ENCODE results near the gene ZNF512.

Gene ZNF512

DNA sequence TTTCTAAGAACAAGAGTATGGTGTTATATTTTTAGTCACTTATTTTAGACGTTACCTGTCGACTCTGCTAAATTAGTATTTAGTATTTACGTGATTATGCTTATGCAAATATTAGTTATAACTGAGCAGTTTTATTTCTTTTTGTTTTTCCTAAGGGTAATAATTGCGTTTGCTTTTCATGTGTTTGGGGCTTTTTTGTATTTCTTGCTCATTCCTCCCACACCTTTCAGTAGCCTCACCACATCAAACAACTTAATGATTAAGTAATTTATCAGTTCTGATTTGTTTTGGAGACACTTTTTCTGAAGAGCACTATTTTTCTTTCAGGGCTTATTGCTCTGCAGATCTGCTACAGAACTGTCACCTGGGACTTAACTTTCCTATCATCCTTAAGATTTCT lies 88.4 kb downstream of the ZNF512 start:
- no peak overlapping the region for H3K27ac ChIP-seq
- no peak for TF ChIP-seq ZFX (IDR thresholded peaks at IDR 0.05)
- TF ChIP-seq, protein P1, sequence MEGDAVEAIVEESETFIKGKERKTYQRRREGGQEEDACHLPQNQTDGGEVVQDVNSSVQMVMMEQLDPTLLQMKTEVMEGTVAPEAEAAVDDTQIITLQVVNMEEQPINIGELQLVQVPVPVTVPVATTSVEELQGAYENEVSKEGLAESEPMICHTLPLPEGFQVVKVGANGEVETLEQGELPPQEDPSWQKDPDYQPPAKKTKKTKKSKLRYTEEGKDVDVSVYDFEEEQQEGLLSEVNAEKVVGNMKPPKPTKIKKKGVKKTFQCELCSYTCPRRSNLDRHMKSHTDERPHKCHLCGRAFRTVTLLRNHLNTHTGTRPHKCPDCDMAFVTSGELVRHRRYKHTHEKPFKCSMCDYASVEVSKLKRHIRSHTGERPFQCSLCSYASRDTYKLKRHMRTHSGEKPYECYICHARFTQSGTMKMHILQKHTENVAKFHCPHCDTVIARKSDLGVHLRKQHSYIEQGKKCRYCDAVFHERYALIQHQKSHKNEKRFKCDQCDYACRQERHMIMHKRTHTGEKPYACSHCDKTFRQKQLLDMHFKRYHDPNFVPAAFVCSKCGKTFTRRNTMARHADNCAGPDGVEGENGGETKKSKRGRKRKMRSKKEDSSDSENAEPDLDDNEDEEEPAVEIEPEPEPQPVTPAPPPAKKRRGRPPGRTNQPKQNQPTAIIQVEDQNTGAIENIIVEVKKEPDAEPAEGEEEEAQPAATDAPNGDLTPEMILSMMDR (conservative IDR thresholded peaks at IDR 0.05): no peak

Measured in C4-2B (cell line).